Activated CD4-positive, alpha-beta T cell treated with anti-CD3 and anti-CD28 coated beads, Interleukin-2, amount 50 U/mL, for 24 hours (primary cell): ENCODE measurements around the gene PLA1A.

ENCODE experiments used
- DNase-seq, 2 donors: peaks; one replicate each; pipeline ENCODE4 v3.0.0-alpha.2; 2020; ENCODE audit warnings: low read depth in 1 of 2, low spot score in 1 of 2

PLA1A gene

DNA sequence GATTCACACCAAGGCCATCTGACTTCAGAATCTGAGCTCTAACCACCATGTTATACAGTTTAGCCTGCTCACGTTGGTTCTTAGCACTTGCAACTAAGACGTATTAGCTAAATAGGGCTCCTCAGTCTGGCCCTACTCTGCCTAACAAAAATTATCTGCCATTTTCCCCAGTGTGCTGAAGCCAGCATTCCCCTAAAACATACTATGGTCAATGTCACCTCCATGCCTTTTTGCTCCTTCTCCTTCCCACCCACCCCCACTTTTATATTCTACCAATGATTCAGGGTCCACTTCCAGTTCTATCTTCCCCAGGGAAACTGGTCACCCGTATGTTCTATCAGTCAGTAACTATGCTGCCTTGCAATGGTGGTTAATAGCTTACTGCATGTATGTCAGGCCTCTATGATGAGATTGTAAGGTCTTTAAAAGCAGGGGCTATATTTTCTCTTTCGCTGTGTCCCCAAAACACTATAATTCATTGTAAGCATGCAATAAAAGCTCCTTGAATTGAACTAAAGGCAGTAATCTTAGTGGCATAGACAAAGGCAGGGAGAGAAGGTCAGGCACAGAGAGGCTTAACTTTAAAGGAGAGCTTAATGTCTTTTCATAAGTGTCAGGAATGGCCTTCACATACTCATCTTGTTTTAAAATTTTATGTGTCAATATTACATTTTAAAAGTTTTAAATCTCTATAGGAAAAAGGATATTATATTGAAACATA lies 39.4 kb downstream of the PLA1A start:
- DNase-seq, result no peak

DNA sequence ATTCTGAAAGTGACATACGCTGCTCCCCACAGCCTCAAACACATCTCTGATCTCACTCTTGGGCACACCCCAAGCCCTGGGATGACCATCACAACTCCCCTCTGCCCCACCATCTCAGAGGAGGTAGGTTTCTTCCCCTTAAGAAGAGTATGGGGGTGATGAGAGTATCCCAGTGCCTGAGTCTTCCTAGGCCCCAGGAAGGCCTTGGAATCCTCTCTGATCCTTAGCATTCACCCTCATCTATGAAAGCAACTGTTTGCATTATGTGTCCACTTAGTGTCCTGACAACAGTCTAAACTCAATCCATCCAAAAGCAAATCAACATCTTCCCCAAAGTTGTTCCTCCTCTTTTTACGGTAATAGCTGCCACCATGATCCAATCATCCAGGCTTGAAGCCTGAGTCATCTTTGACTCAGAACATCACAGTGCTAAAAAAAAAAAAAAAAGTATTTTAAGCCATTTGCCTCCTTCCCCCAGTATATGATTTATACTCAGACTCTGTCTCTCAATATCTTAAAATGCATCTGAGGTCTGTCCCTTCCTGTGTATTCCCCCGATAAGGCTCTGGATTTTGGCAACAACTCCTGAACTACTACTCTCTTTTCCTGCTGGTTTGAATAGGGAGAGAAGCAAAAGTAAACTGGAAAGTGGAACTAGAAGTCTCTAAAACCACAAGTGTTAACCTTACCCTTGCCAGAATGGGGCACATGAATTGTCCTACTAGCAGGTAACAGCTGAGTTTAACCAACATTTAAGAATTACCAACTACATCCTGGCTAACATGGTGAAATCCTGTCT lies 40.2 kb downstream of the PLA1A start:
- DNase-seq, result no peak

- DNase-seq, result no peak
These were observed 42.0 kb downstream of the PLA1A start for GRCh38 chr3:119639494-119640350.

- no peak for DNase-seq
These were observed 43.7 kb downstream of the PLA1A start for GRCh38 chr3:119641416-119641815.

- no peak for DNase-seq
These were observed 45.2 kb downstream of the PLA1A start for GRCh38 chr3:119642746-119643473.

DNA sequence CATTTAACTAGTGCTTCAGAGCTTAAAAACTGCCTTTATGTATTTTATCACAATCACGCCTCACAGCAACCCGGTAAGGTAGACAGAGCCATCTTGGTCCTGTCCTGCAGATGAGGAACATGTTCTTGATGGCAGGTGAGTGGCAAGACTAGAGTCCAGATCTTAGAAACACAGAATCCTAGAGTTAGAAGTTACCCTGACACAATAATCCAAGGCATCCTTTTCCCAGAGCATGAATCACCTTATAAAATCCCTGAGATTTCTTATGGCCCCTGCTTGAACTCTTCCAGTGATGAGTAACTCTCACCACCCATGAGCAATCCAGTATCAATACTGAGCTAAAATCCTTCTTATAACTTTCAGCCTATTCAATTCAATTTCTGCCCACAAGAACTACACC lies 45.8 kb downstream of the PLA1A start:
- DNase-seq, result no peak

- no peak for DNase-seq
These were observed 46.8 kb downstream of the PLA1A start for GRCh38 chr3:119644481-119644880.

GRCh38 chr3:119645813-119646212 lies 48.1 kb downstream of the PLA1A start:
- no peak for DNase-seq

DNA sequence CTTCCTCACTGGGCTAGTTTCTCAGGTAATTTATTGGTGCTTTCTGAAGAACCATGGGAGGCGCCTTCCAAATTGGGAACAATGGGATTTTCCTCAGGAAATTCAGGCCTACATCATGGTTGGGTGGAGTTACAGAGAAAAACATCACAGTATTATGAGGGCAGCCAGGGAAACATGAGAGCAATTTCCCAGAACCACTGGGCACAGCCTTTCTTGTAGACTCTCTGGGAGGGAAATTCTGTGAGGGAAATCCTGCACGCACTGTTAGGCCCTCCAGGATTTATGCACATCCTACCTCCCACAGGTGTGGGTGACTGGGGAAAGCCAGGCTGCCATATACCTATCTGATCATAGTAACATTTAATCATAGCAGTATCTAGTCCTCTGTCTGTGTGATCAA lies 49.5 kb downstream of the PLA1A start:
- DNase-seq, result no peak

DNA sequence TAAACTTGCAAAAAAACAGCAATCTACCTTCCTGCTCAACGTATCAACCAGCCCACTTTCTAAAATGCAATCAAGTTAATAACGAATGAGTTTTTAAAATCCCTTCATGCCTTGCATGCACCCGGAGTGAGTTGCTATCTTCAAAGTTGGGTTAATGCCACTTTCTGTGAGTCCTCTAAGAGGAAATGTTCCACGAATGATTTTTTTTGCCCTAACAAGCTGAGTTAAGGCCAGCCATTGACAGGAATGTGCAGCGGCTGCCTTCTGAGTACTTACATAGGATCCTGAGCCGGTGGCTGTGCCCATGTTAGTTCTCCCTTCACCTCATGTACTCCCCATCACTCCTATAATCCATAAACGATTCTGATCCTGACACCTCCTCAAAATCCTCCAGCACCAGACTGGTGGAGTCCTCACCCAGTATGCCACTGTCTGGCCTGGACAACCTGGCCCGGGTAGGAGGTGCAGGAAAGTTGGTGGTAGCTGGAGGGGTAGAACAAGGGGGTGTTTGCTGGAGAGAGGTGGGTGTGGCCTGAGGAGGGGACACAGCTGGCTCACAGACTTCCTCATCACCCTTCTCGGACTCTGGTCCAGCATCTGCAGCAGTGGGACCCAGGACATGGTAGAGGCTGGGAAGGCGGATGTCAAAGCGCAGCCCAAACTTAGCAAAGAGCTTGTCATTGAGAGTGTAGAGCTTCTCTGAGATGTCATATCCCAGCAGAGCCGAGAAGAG lies 50.3 kb downstream of the PLA1A start:
- DNase-seq, result no peak

DNA sequence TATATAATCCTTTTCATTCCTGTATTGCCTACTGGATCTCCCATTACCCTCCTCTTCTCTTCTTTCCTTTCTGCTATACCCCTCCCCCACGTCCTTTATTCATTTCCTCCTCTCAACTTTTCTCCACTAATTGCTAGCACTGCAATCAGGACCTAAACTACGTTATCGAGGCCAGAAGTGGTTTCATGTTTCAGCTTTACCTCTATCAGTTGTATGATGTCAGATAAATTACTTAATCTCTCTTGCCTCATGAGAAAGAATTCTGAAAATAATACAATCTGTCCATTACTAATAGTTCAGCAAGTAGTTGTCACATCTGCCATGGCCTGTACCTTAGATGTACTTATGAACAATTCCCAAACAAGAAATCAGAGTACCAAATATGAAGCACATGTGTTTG lies 52.1 kb downstream of the PLA1A start:
- no peak for DNase-seq

GRCh38 chr3:119652306-119653033 lies 54.8 kb downstream of the PLA1A start:
- DNase-seq, result no peak

DNA sequence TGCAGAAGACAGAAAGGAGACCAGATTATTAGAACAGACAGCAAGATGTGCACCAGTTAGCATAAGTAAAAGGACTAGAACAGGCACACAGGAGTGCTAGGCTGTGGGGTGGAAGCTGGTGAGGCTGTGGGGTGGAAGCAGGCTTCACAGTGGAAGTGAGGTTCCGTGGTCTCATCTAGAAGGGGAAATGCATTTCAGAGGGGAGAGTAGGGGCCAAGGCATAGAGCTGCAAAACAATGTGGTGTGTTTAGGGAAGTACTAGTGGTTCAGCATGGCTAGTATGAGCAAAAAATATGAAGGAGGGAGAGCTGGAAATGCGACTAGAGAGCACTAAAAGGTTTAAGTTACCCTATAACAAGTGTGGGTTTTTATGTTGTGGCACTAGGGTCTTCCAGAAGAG lies 56.2 kb downstream of the PLA1A start:
- DNase-seq, result no peak

DNA sequence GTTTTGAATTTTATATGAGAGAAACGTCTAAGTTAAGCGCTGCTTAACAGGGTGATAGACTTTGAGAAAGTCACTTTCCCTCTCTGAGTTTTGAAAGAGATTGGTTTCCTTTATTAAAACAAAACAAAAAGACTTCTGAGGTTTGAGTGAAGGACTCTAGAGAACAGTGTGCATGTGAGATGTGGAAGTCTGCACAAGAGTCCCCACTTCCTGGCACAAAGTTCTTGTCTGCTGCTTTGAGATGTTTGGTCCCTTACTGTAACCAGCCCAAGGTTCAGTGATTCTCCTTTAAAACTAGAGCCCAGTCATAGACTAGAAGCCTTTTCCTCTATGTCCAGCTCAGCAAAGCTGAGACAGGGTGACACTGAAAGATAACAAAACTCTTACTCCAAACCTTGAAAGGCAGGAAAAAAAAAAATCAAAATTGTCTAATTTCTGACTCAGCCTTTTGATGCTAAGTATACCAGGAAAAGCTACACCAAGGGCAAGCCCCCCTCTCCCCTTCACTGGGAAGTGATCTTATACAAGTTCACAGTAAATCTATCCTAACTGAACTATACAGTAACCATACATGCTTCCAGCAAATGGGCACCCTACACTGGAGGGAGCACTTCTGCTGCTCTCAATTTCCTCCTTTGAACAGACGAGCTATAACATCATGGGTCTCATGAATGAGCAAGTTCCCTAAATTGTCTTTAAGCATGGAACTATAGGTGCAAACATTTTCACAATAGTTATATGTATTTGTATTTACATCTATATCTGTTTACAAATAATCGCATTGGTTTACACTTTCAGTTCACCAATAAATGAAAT lies 60.4 kb downstream of the PLA1A start:
- no peak for DNase-seq

DNA sequence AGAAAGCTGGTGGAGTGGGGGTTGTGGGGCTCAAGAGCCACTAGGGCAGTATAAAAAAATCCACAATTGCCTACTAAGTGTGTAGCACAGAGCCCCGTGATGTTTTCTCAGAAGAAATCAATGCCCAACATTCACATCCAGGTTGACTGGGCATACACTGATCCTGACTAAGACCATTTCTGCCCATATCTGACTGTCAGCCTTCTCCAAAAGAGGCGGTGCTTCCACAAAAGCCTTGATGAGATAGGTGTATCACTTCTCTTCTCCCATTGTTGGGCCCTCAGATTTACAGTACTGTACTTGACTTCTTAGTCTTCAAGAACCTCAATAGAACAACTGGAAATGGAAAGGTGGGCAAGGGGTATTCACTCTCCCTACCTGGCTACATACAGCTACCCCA lies 61.3 kb downstream of the PLA1A start:
- DNase-seq, result no peak

GRCh38 chr3:119659606-119660291 lies 62.1 kb downstream of the PLA1A start:
- no peak for DNase-seq

- no peak for DNase-seq
These were observed 63.1 kb downstream of the PLA1A start, which contains the start of gene POPDC2 for GRCh38 chr3:119660474-119661440. TSS of gene POPDC2 (minus strand) at chr3:119660589. CDS start at chr3:119660423, 166 bp downstream.
